Nephron (organoid): ENCODE results near the gene NEDD4L.

Experiments used
- H3K27ac Mint-ChIP-seq, 3 experiments: 2 replicates each; pipeline ENCODE4 v1.8.0; 2020; ENCODE audit warnings: mixed read lengths in 3 of 3, mild to moderate bottlenecking in 2 of 3, moderate library complexity in 1 of 3
- H3K27me3 Mint-ChIP-seq: 2 replicates; pipeline ENCODE4 v1.8.0; 2021; ENCODE audit warnings: low read depth, mild to moderate bottlenecking, moderate library complexity, mixed read lengths
- H3K36me3 Mint-ChIP-seq: 2 replicates; pipeline ENCODE4 v1.8.0; 2020; ENCODE audit warnings: low read depth, mixed read lengths
- H3K4me1 Mint-ChIP-seq: 2 replicates; pipeline ENCODE4 v1.8.0; 2020; ENCODE audit warnings: mixed read lengths
- H3K4me3 Mint-ChIP-seq, 3 experiments: 2 replicates each; pipeline ENCODE4 v1.8.0; 2020; ENCODE audit warnings: mild to moderate bottlenecking in 3 of 3, mixed read lengths in 3 of 3, moderate library complexity in 2 of 3
- H3K9me3 Mint-ChIP-seq: 2 replicates; pipeline ENCODE4 v1.8.0; 2020; ENCODE audit warnings: mixed read lengths
- CTCF ChIP-seq, 3 experiments: fragments of 200-600 bp; sonication (generic); IDR thresholded peaks; one replicate each; pipeline ENCODE4 v1.5.0; 2021; ENCODE audit warnings: antibody characterized with exemption in 3 of 3; ENCODE audit not compliant: unreplicated experiment in 3 of 3

NEDD4L gene

GRCh38 chr18:58316396-58317342, 272.6 kb downstream of the NEDD4L start:
- Mint-ChIP-seq H3K27ac (peak overlapping the region; percentile 75 to 81 (median 80)), H3K9me3 (no peaks in the 10 kb centered on the region), H3K36me3 (peaks cover 11% of the 10 kb centered on the region), H3K4me3 (peak overlapping the region in 1 of 3 experiments; percentile 9), H3K4me1 (peaks cover 42% of the 10 kb centered on the region), H3K27me3 (no peaks in the 10 kb centered on the region)
- TF ChIP-seq CTCF (IDR thresholded peaks at IDR 0.05; ENCODE audit: unreplicated experiment in 3 of 3) = no peak

DNA sequence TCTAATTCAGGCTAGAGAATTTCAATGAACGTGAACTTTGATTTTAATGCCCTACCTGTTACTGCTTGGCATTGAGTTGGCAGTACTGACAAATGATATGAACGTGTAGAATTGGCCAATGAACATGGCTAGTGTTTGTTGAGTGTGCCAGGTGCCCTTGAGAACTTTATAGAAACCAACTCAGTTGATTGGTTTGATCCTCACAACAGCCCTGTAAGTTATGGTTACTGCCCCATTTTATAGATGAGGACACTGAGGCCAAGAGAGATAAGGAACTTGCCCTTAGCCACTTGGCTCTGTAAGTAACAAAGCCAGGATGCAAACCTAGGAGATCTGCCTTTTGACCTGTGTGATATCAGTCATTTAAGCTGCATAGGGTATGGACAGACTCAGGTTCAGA, 275.7 kb downstream of the NEDD4L start:
- H3K9me3 Mint-ChIP-seq = no peaks in the 10 kb centered on the region
- peaks cover 19% of the 10 kb centered on the region for H3K36me3 Mint-ChIP-seq
- H3K27ac Mint-ChIP-seq = no peak overlapping the region
- peaks cover 50% of the 10 kb centered on the region for H3K4me1 Mint-ChIP-seq
- H3K4me3 Mint-ChIP-seq = no peak overlapping the region
- no peaks in the 10 kb centered on the region for H3K27me3 Mint-ChIP-seq
- no peak for TF ChIP-seq CTCF (IDR thresholded peaks at IDR 0.05; ENCODE audit: unreplicated experiment in 3 of 3)

GRCh38 chr18:58320907-58321561, 277.0 kb downstream of the NEDD4L start:
- TF ChIP-seq CTCF (IDR thresholded peaks at IDR 0.05; ENCODE audit: unreplicated experiment in 3 of 3) = no peak
- Mint-ChIP-seq H3K9me3 (no peaks in the 10 kb centered on the region), H3K4me3 (no peak overlapping the region), H3K4me1 (peaks cover 49% of the 10 kb centered on the region), H3K36me3 (peaks cover 23% of the 10 kb centered on the region), H3K27me3 (no peaks in the 10 kb centered on the region), H3K27ac (peak overlapping the region in 2 of 3 experiments; percentile 28 to 55)

- H3K27me3 Mint-ChIP-seq = no peaks in the 10 kb centered on the region
- peaks cover 23% of the 10 kb centered on the region for H3K36me3 Mint-ChIP-seq
- H3K9me3 Mint-ChIP-seq = no peaks in the 10 kb centered on the region
- H3K27ac Mint-ChIP-seq = peak overlapping the region; percentile 28 to 81 (median 55)
- H3K4me3 Mint-ChIP-seq = no peak overlapping the region
- peak; percentile 46 to 59 (median 56) for TF ChIP-seq CTCF (IDR thresholded peaks at IDR 0.05; ENCODE audit: unreplicated experiment in 3 of 3)
- H3K4me1 Mint-ChIP-seq = peaks cover 40% of the 10 kb centered on the region
These were observed 278.0 kb downstream of the NEDD4L start for GRCh38 chr18:58321986-58322385.

GRCh38 chr18:58322464-58322863, 278.4 kb downstream of the NEDD4L start:
- Mint-ChIP-seq H3K4me3 (no peak overlapping the region), H3K27me3 (no peaks in the 10 kb centered on the region), H3K36me3 (peaks cover 21% of the 10 kb centered on the region), H3K4me1 (peaks cover 38% of the 10 kb centered on the region), H3K9me3 (no peaks in the 10 kb centered on the region), H3K27ac (no peak overlapping the region)
- no peak for TF ChIP-seq CTCF (IDR thresholded peaks at IDR 0.05; ENCODE audit: unreplicated experiment in 3 of 3)
